Stimulated activated CD8-positive, alpha-beta memory T cell treated with anti-CD3 and anti-CD28 coated beads, Interleukin-7, amount 100 ng/mL, for 24 hours (primary cell): ENCODE results near the gene ST7.
"Not testable (repeated sequence)": the region's sequence is repeated elsewhere in the genome, so short reads cannot be mapped to it uniquely, and the experiment has no call there.

Experiments used
- DNase-seq: peaks from one replicate; pipeline ENCODE4 v3.0.0-alpha.2; 2020; ENCODE audit warnings: low read depth

The ST7 gene

DNA sequence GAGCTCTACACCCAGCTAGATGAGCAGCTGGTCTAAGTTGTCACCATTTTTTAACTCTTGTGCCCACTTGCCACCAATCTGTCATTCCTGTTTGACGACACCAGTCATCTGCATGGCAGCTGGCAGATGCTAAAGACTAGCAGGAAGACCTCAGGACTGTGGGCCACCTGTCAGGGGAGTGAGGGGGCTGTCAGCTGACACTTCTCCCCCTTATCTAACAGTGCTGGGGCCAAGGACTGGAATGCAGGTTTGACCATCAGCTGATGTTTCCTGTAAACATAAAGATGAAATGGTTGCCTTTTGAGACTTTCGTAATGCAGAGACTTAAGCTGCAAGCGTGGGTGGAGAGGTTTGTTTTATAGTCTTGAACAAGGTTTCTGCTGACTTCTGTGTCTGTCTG is 276.0 kb downstream of the ST7 start:
- DNase-seq, result no peak

GRCh38 chr7:117230276-117231046 is 277.2 kb downstream of the ST7 start:
- no peak for DNase-seq

- no peak for DNase-seq
These were observed 277.7 kb downstream of the ST7 start for GRCh38 chr7:117231047-117231359.

- no peak for DNase-seq
These were observed 284.3 kb downstream of the ST7 start for GRCh38 chr7:117237646-117238045.

- no peak for DNase-seq
These were observed 285.2 kb downstream of the ST7 start for GRCh38 chr7:117238472-117238871.

DNA sequence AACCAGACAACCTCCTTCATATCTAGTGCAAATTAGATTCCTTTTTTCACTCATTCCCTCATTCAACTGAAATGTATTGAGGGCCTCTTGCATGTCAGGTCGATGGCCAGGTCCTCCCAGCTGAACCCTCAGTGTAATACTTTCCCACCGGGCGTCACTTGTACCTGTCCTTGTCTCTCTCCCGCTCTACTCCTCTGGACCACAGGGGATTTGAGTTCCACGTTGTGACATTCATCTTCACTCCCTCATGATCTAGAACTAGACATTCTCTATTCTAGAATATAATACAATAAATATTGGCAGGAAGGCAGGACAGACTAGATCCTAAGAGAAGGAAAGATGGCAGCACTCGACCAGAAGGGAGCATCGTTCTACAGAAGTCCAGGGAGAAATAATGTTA is 285.6 kb downstream of the ST7 start:
- no peak for DNase-seq

- no peak for DNase-seq
These were observed 287.8 kb downstream of the ST7 start for GRCh38 chr7:117241088-117241487.

- DNase-seq, result no peak
These were observed 290.1 kb downstream of the ST7 start for GRCh38 chr7:117243390-117243789.

GRCh38 chr7:117245703-117246102 is 292.4 kb downstream of the ST7 start:
- not testable (repeated sequence) for DNase-seq

DNA sequence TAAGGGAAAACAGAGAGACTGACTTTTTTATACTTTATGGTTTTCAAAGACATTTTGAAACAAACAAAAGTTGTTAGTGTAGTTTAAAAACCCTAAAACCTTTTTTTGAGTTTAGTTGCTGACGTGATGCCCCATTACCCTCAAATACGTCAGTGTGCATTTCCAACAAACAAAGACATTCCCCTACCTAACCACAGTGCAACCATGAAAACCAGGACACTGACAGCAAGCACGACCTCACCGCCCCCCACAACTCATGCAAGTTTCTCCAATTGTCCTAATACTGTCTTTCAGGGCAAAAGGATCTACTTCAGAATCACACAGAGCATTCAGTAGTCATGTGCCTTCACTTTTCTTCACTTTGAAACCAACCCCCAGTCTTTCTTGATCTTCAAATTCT is 294.5 kb downstream of the ST7 start:
- DNase-seq, result no peak

DNA sequence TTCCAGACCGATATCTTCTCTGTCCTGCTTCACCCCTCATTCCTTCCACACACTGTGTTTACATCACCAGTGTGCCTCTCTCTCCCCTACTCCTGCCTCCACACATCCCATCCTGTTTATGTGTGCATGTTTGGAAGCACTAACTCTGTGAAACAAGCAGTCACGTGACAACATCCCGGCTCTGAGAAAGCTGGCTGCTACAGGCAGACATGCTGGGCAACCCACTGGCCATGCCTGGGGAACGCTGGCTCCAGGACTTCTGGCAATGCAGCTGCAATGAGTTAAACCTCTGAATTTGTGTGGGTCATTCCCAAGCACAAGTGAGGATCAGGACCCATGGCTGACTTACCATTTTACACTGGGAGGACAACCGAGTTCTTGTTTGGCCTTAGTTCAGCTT is 295.5 kb downstream of the ST7 start:
- DNase-seq, result no peak

DNA sequence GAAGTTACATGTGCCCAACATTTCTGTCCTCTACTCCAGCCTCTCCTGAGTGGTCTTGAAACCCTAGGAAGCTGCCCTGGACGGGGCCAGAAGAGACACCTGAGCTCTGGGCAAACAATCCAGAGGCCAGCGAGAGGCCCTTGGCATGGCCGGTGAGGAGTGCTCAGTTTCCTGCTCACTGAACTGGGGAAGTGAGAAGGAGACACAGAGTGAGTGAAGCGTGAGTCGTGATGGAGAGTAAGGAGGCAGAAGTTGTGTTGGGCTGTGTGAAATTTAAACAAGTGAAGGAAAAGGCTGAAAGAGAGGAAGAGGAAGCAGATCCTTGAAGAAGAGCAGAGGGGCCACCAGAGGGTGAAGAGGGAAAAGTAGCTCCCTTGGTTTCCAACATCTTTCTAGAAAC is 296.4 kb downstream of the ST7 start:
- no peak for DNase-seq

DNA sequence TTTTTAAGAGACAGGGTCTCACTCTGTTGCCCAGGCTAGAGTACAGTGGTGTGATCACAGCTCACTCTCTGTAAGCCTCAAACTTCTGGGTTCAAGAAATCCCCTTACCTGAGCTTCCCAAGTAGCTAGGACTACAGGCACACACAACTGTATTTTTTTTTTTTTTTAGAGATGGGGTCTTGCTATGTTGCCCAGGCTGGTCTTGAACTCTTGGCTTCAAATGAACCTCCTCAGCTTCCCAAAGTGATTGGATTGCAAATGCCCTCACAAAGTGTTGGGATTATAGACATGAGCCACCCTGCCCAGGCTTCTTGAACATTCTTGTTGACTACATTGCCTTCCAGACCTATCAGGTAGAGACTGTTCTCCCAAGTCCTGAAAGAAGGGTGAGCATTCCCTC is 296.9 kb downstream of the ST7 start:
- DNase-seq, result no peak

- DNase-seq, result no peak
These were observed 297.5 kb downstream of the ST7 start for GRCh38 chr7:117250801-117251200.

GRCh38 chr7:117251687-117252086 is 298.4 kb downstream of the ST7 start:
- DNase-seq, result no peak

DNA sequence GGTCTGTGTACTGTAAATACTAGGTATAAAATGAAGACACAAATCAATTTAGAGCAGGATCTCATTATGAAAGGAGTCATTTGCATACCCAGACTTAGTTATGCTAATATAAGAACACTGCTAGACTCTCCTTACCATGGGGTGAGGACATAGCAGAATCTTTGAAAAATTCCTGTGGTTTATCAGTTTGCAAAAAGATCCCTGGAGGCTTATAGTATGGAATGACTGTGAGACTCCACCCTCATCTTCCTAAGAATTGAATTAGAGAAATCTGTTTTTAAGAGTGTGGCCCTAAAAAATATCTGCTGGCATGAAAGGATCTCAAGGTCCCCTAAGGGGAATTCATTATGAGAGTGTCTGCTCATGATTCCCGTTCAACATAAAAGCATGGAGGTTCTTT is 306.3 kb downstream of the ST7 start:
- no peak for DNase-seq

- DNase-seq, result no peak
These were observed 309.2 kb downstream of the ST7 start for GRCh38 chr7:117262546-117262945.

DNA sequence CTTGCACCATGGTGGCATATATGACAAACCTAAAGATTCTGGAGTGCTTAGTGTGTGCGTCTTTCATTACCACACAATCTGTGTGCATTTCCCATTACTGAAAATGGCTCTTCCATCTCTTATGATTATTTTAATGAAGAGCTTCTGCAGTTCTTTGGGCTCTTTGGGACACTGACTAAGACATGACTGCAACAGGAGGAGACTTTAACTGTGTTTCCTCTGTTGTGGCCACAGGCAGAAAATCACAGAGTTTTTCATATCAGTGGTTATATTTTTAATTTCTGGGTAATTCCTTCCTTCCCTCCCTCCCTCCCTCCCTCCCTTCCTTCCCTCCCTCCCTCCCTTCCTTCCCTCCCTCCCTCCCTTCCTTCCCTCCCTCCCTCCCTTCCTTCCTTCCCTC is 311.4 kb downstream of the ST7 start:
- no peak for DNase-seq

DNA sequence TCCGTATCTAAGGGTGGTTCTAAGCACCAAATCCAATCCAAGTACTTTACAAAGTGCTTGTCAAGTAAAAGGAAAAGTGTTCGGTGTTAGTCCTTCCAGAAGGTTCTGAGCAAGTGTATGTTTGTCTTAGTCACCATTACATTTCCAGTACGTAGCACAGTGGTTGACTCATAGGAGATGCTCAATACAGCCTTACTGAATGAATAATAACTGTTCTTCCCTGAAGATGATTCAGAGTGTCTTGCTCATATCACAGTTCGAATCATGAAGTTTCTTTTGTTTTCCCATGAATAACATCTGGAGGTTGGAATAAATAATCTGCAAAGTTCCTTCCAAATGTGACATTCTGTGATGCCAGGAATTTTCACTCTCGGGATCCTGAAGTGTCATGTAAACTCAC is 316.1 kb downstream of the ST7 start:
- DNase-seq, result no peak

DNA sequence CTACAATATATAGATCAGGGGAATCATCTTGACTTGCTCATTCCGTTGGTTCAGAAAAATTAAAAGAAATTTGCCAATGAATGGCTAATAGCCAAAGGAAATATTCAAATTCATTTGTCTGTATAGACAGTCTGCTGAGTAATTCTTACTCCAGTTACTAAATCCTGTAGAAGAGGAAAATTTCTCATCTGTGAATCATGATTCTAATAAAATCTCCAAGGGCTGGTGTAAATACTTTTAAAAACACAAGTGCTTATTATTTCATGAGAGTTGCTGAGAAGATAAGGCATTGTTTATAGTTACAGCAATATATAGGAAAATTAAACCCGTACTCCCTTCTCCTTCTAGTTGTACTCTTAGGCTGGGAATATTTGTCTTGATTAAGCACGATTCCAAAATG is 316.6 kb downstream of the ST7 start:
- DNase-seq, result no peak

GRCh38 chr7:117270371-117270770 is 317.1 kb downstream of the ST7 start:
- no peak for DNase-seq

GRCh38 chr7:117271566-117271965 is 318.3 kb downstream of the ST7 start:
- DNase-seq, result no peak

GRCh38 chr7:117272017-117272759 is 318.9 kb downstream of the ST7 start:
- DNase-seq, result no peak

- DNase-seq, result no peak
These were observed 320.0 kb downstream of the ST7 start for GRCh38 chr7:117273325-117273724.
